DOHH2 (cell line): ENCODE measurements around the gene TPCN1.

Experiments used
- EZH2phosphoT487 ChIP-seq: fragments of 200-600 bp; sonication (generic); IDR thresholded peaks from 2 replicates; pipeline ENCODE4 v1.6.1; 2017; ENCODE audit warnings: borderline replicate concordance, mild to moderate bottlenecking, antibody characterized with exemption, low read length, moderate library complexity, mixed read lengths
- TF ChIP-seq, protein P1 (sequence below): fragments of 200-600 bp; sonication (generic); IDR thresholded peaks from one replicate; pipeline ENCODE4 v1.5.1; 2014; ENCODE audit warnings: antibody characterized with exemption, mild to moderate bottlenecking, low read depth, low read length; ENCODE audit not compliant: poor library complexity, severe bottlenecking

DNA sequence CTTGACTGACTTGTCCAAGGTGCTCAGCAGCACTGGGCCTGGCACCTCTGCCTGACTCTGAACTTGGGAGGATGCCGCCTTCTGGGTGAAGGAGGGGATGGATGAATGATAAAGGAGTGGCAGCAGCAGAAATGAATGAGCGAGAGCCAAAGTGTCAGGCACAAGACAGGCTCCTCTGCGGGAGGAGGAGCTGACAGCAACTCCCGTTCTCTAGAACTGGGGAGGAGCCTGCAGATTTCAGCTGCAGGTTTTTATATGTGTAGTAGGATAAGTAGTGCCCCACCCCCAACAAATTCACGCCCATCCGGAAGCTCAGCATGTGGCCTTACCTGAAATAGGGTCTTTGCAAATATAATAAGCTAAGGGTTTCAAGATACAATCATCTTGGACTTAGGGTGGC, 80.5 kb downstream of the TPCN1 start:
- TF ChIP-seq, protein P1, sequence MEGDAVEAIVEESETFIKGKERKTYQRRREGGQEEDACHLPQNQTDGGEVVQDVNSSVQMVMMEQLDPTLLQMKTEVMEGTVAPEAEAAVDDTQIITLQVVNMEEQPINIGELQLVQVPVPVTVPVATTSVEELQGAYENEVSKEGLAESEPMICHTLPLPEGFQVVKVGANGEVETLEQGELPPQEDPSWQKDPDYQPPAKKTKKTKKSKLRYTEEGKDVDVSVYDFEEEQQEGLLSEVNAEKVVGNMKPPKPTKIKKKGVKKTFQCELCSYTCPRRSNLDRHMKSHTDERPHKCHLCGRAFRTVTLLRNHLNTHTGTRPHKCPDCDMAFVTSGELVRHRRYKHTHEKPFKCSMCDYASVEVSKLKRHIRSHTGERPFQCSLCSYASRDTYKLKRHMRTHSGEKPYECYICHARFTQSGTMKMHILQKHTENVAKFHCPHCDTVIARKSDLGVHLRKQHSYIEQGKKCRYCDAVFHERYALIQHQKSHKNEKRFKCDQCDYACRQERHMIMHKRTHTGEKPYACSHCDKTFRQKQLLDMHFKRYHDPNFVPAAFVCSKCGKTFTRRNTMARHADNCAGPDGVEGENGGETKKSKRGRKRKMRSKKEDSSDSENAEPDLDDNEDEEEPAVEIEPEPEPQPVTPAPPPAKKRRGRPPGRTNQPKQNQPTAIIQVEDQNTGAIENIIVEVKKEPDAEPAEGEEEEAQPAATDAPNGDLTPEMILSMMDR = no peak
- no peak for TF ChIP-seq EZH2phosphoT487
